ENCODE results near the gene ZFP91.

Gene ZFP91

GRCh38 chr11:58616594-58616993 lies 37.7 kb downstream of the ZFP91 start:
- no peak overlapping the region for H3K4me3 ChIP-seq (ENCODE audit: low read length)
- no peak for TF ChIP-seq CTCF (conservative IDR thresholded peaks at IDR 0.05; ENCODE audit: low read length)
- peak; percentile 93 for DNase-seq (ENCODE audit: low read depth)

- TF ChIP-seq CTCF (conservative IDR thresholded peaks at IDR 0.05; ENCODE audit: low read length), result no peak
- H3K4me3 ChIP-seq (ENCODE audit: low read length), result no peak overlapping the region
- no peak for DNase-seq (ENCODE audit: low read depth)
These were observed 39.2 kb downstream of the ZFP91 start for GRCh38 chr11:58617976-58618557.

- no peak for DNase-seq (ENCODE audit: low read depth)
- H3K4me3 ChIP-seq (ENCODE audit: low read length), result no peak overlapping the region
- no peak for TF ChIP-seq CTCF (conservative IDR thresholded peaks at IDR 0.05; ENCODE audit: low read length)
These were observed 42.9 kb downstream of the ZFP91 start for GRCh38 chr11:58621586-58622262.

- no peak within 1 kb of the TSS for H3K4me3 ChIP-seq (ENCODE audit: low read length)
- TF ChIP-seq CTCF (conservative IDR thresholded peaks at IDR 0.05; ENCODE audit: low read length), result no peak
- DNase-seq (ENCODE audit: low read depth), result peak; percentile 31
These were observed 43.5 kb downstream of the ZFP91 start, which contains the start of gene CNTF for GRCh38 chr11:58622344-58622743. TSS of gene CNTF (plus strand) at chr11:58622665. CDS start at chr11:58622753, 88 bp downstream.

- peak; percentile 16 for DNase-seq (ENCODE audit: low read depth)
- no peak overlapping the region for H3K4me3 ChIP-seq (ENCODE audit: low read length)
- TF ChIP-seq CTCF (conservative IDR thresholded peaks at IDR 0.05; ENCODE audit: low read length), result no peak
These were observed 46.2 kb downstream of the ZFP91 start for GRCh38 chr11:58625086-58625485.

GRCh38 chr11:58625826-58626460 lies 47.1 kb downstream of the ZFP91 start:
- no peak for TF ChIP-seq CTCF (conservative IDR thresholded peaks at IDR 0.05; ENCODE audit: low read length)
- no peak overlapping the region for H3K4me3 ChIP-seq (ENCODE audit: low read length)
- peak; percentile 27 for DNase-seq (ENCODE audit: low read depth)
